ENCODE data around the gene NDC80. TPM values are rescaled to one million over a fixed set of nuclear protein-coding genes. Genes with fewer than 3 reads are reported as not detected.

Gene NDC80
- polyA plus RNA-seq, 2 donors, result 7.3 to 9.1 TPM

- H3K27ac ChIP-seq (ENCODE audit: low read depth in 2 of 2, low read length in 1 of 2), result no peak overlapping the region
Measured at GRCh38 chr18:2641638-2642037, 70.3 kb downstream of the NDC80 start.

GRCh38 chr18:2642771-2643170, 71.4 kb downstream of the NDC80 start:
- Histone ChIP-seq H3K9me3 (ENCODE audit: control insufficient read depth in 2 of 2, insufficient read depth in 1 of 2, low read depth in 1 of 2, low read length in 1 of 2) (no peaks in the 10 kb centered on the region), H3K4me3 (ENCODE audit: low read depth in 1 of 2, low read length in 2 of 2) (no peak overlapping the region), H3K36me3 (ENCODE audit: control insufficient read depth in 2 of 2, insufficient read depth in 2 of 2, low read length in 1 of 2) (no peaks in the 10 kb centered on the region), H3K27me3 (ENCODE audit: control insufficient read depth in 1 of 2, insufficient read depth in 2 of 2, low read length in 2 of 2) (no peaks in the 10 kb centered on the region), H3K4me1 (ENCODE audit: control insufficient read depth in 2 of 2, insufficient read depth in 2 of 2, low read length in 1 of 2) (no peaks in the 10 kb centered on the region), H3K27ac (ENCODE audit: low read depth in 2 of 2, low read length in 1 of 2) (no peak overlapping the region)
- WGBS, 2 donors, result 77 to 82% methylated on average over 1 of the region's 1 CpG

More at GRCh38 chr18:2641638-2642037, 70.3 kb downstream of the NDC80 start:
- no peaks in the 10 kb centered on the region for H3K36me3 ChIP-seq (ENCODE audit: control insufficient read depth in 2 of 2, insufficient read depth in 2 of 2, low read length in 1 of 2)
- 6 to 9% methylated on average over 2 of the region's 2 CpGs for WGBS, 2 donors
- no peaks in the 10 kb centered on the region for H3K4me1 ChIP-seq (ENCODE audit: control insufficient read depth in 2 of 2, insufficient read depth in 2 of 2, low read length in 1 of 2)
- no peaks in the 10 kb centered on the region for H3K9me3 ChIP-seq (ENCODE audit: control insufficient read depth in 2 of 2, insufficient read depth in 1 of 2, low read depth in 1 of 2, low read length in 1 of 2)
- H3K4me3 ChIP-seq (ENCODE audit: low read depth in 1 of 2, low read length in 2 of 2), result no peak overlapping the region
- H3K27me3 ChIP-seq (ENCODE audit: control insufficient read depth in 1 of 2, insufficient read depth in 2 of 2, low read length in 2 of 2), result no peaks in the 10 kb centered on the region

DNA sequence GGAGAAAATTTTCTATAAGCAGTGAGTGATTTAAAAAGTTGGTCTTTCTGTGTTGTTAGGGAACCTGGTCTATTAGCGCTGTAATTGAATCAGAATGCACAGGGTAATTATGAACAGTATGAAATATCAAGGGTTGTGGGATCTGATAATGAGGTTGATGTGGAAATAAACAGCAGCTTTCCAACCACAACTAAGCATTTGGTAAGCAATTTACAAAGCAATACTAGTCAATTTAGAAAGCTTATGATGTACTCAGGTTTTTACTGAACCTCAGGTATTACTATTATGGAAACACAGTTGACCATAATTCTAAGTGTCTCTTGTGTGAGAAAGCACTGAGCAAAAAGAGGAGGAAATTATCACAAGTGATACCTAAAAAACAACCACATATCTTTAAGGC, 73.2 kb downstream of the NDC80 start:
- Histone ChIP-seq H3K36me3 (ENCODE audit: control insufficient read depth in 2 of 2, insufficient read depth in 2 of 2, low read length in 1 of 2) (no peaks in the 10 kb centered on the region), H3K4me3 (ENCODE audit: low read depth in 1 of 2, low read length in 2 of 2) (no peak overlapping the region), H3K9me3 (ENCODE audit: control insufficient read depth in 2 of 2, insufficient read depth in 1 of 2, low read depth in 1 of 2, low read length in 1 of 2) (no peaks in the 10 kb centered on the region), H3K27me3 (ENCODE audit: control insufficient read depth in 1 of 2, insufficient read depth in 2 of 2, low read length in 2 of 2) (no peaks in the 10 kb centered on the region), H3K4me1 (ENCODE audit: control insufficient read depth in 2 of 2, insufficient read depth in 2 of 2, low read length in 1 of 2) (no peaks in the 10 kb centered on the region), H3K27ac (ENCODE audit: low read depth in 2 of 2, low read length in 1 of 2) (no peak overlapping the region)
- 84 to 94% methylated on average over 1 of the region's 1 CpG for WGBS, 2 donors

DNA sequence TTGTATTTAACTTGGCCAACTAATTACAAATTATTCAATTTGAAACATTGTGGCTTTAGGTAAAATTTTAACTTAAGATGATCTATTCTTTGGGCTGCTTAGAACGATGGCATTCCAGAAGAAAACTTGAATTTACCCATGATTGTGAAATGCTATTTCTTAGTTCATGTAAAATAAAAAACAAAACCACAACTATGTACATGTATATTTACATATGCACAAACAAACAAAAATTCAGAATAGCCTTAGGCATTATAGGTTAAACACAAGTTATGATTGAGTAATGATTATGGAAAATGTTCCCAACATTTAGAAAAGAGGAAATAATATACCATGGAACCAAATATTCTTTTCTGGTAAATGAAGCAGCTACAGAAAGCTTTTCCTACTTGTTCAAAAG, 80.6 kb downstream of the NDC80 start:
- Histone ChIP-seq H3K36me3 (ENCODE audit: control insufficient read depth in 2 of 2, insufficient read depth in 2 of 2, low read length in 1 of 2) (no peaks in the 10 kb centered on the region), H3K4me1 (ENCODE audit: control insufficient read depth in 2 of 2, insufficient read depth in 2 of 2, low read length in 1 of 2) (peaks cover 0 to 2% of the 10 kb centered on the region in 2 donors), H3K9me3 (ENCODE audit: control insufficient read depth in 2 of 2, insufficient read depth in 1 of 2, low read depth in 1 of 2, low read length in 1 of 2) (no peaks in the 10 kb centered on the region), H3K27me3 (ENCODE audit: control insufficient read depth in 1 of 2, insufficient read depth in 2 of 2, low read length in 2 of 2) (no peaks in the 10 kb centered on the region), H3K4me3 (ENCODE audit: low read depth in 1 of 2, low read length in 2 of 2) (no peak overlapping the region), H3K27ac (ENCODE audit: low read depth in 2 of 2, low read length in 1 of 2) (no peak overlapping the region)
- WGBS, 2 donors, result 86 to 89% methylated on average over 1 of the region's 1 CpG

GRCh38 chr18:2653467-2653866, 82.1 kb downstream of the NDC80 start:
- no peaks in the 10 kb centered on the region for H3K36me3 ChIP-seq (ENCODE audit: control insufficient read depth in 2 of 2, insufficient read depth in 2 of 2, low read length in 1 of 2)
- H3K4me1 ChIP-seq (ENCODE audit: control insufficient read depth in 2 of 2, insufficient read depth in 2 of 2, low read length in 1 of 2), result peaks cover 0 to 2% of the 10 kb centered on the region in 2 donors
- no peaks in the 10 kb centered on the region for H3K27me3 ChIP-seq (ENCODE audit: control insufficient read depth in 1 of 2, insufficient read depth in 2 of 2, low read length in 2 of 2)
- H3K27ac ChIP-seq (ENCODE audit: low read depth in 2 of 2, low read length in 1 of 2), result no peak overlapping the region
- no peak overlapping the region for H3K4me3 ChIP-seq (ENCODE audit: low read depth in 1 of 2, low read length in 2 of 2)
- 82 to 83% methylated on average over 4 of the region's 4 CpGs for WGBS, 2 donors
- no peaks in the 10 kb centered on the region for H3K9me3 ChIP-seq (ENCODE audit: control insufficient read depth in 2 of 2, insufficient read depth in 1 of 2, low read depth in 1 of 2, low read length in 1 of 2)

DNA sequence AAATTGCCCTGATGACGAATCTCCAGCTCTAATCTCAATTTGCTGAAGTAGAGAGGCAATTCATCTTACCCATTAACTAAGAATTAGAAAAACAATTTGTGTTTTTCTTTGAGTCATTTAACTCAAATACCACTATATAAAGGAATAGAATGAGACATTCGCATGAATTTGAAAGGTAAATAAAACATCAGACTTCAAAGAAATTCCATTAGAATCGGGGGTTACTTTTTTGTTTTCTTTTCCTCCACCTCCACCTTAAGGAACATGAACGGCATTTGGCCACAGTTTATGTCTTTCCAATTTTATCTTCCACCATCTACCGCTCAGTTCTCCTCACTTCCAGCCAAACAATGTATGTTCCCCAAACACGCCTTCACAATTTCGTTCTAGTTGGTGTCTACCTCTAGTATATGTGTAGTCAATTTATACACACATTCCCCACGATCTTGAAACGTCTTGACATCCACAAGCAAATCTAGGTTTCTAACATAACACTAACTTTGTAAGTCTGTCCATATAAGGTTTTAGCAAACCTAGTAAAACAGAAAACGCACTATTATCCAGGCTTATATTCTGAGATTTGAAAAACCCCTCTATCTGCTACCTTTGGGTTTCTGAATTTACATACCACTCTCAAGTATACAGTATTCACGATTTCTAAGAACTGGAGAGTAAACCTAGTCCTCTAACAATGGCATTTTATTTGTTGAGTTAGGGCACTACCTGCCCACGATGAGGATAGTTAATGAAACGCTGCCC, 83.0 kb downstream of the NDC80 start:
- H3K9me3 ChIP-seq (ENCODE audit: control insufficient read depth in 2 of 2, insufficient read depth in 1 of 2, low read depth in 1 of 2, low read length in 1 of 2), result no peaks in the 10 kb centered on the region
- H3K27me3 ChIP-seq (ENCODE audit: control insufficient read depth in 1 of 2, insufficient read depth in 2 of 2, low read length in 2 of 2), result no peaks in the 10 kb centered on the region
- WGBS, 2 donors, result 32 to 39% methylated on average over 13 of the region's 13 CpGs
- H3K36me3 ChIP-seq (ENCODE audit: control insufficient read depth in 2 of 2, insufficient read depth in 2 of 2, low read length in 1 of 2), result no peaks in the 10 kb centered on the region
- H3K27ac ChIP-seq (ENCODE audit: low read depth in 2 of 2, low read length in 1 of 2), result peak overlapping the region; percentile 97 to 98
- H3K4me1 ChIP-seq (ENCODE audit: control insufficient read depth in 2 of 2, insufficient read depth in 2 of 2, low read length in 1 of 2), result peaks cover 0 to 2% of the 10 kb centered on the region in 2 donors
- peak overlapping the region; percentile 73 to 89 for H3K4me3 ChIP-seq (ENCODE audit: low read depth in 1 of 2, low read length in 2 of 2)

GRCh38 chr18:2654928-2655177, 83.5 kb downstream of the NDC80 start:
- no peaks in the 10 kb centered on the region for H3K9me3 ChIP-seq (ENCODE audit: control insufficient read depth in 2 of 2, insufficient read depth in 1 of 2, low read depth in 1 of 2, low read length in 1 of 2)
- 0% methylated on average over 22 of the region's 22 CpGs for WGBS, 2 donors
- H3K27ac ChIP-seq (ENCODE audit: low read depth in 2 of 2, low read length in 1 of 2), result peak overlapping the region; percentile 97 to 98
- H3K4me1 ChIP-seq (ENCODE audit: control insufficient read depth in 2 of 2, insufficient read depth in 2 of 2, low read length in 1 of 2), result peaks cover 0 to 2% of the 10 kb centered on the region in 2 donors
- H3K4me3 ChIP-seq (ENCODE audit: low read depth in 1 of 2, low read length in 2 of 2), result peak overlapping the region; percentile 73 to 89
- H3K36me3 ChIP-seq (ENCODE audit: control insufficient read depth in 2 of 2, insufficient read depth in 2 of 2, low read length in 1 of 2), result no peaks in the 10 kb centered on the region
- no peaks in the 10 kb centered on the region for H3K27me3 ChIP-seq (ENCODE audit: control insufficient read depth in 1 of 2, insufficient read depth in 2 of 2, low read length in 2 of 2)

- WGBS, 2 donors, result 0% methylated on average over 54 to 100 of the region's 100 CpGs
- Histone ChIP-seq H3K4me1 (ENCODE audit: control insufficient read depth in 2 of 2, insufficient read depth in 2 of 2, low read length in 1 of 2) (peaks cover 0 to 2% of the 10 kb centered on the region in 2 donors), H3K9me3 (ENCODE audit: control insufficient read depth in 2 of 2, insufficient read depth in 1 of 2, low read depth in 1 of 2, low read length in 1 of 2) (no peaks in the 10 kb centered on the region), H3K4me3 (ENCODE audit: low read depth in 1 of 2, low read length in 2 of 2) (peak within 1 kb of the TSS; percentile 73 to 89), H3K27ac (ENCODE audit: low read depth in 2 of 2, low read length in 1 of 2) (peak within 1 kb of the TSS; percentile 97 to 98), H3K36me3 (ENCODE audit: control insufficient read depth in 2 of 2, insufficient read depth in 2 of 2, low read length in 1 of 2) (no peaks in the 10 kb centered on the region), H3K27me3 (ENCODE audit: control insufficient read depth in 1 of 2, insufficient read depth in 2 of 2, low read length in 2 of 2) (no peaks in the 10 kb centered on the region)
Measured at GRCh38 chr18:2655178-2655953, 84.0 kb downstream of the NDC80 start, which contains the start of gene SMCHD1. TSS of gene SMCHD1 (plus strand) at chr18:2655726. CDS start at chr18:2656076, 350 bp downstream.

GRCh38 chr18:2655954-2656236, 84.5 kb downstream of the NDC80 start:
- H3K36me3 ChIP-seq (ENCODE audit: control insufficient read depth in 2 of 2, insufficient read depth in 2 of 2, low read length in 1 of 2), result peaks cover 0 to under 1% of the 10 kb centered on the region in 2 donors
- WGBS, 2 donors, result 0 to 1% methylated on average over 30 to 37 of the region's 37 CpGs
- no peaks in the 10 kb centered on the region for H3K9me3 ChIP-seq (ENCODE audit: control insufficient read depth in 2 of 2, insufficient read depth in 1 of 2, low read depth in 1 of 2, low read length in 1 of 2)
- peak overlapping the region; percentile 97 to 98 for H3K27ac ChIP-seq (ENCODE audit: low read depth in 2 of 2, low read length in 1 of 2)
- H3K4me1 ChIP-seq (ENCODE audit: control insufficient read depth in 2 of 2, insufficient read depth in 2 of 2, low read length in 1 of 2), result peaks cover 0 to 2% of the 10 kb centered on the region in 2 donors
- peak overlapping the region; percentile 73 to 89 for H3K4me3 ChIP-seq (ENCODE audit: low read depth in 1 of 2, low read length in 2 of 2)
- H3K27me3 ChIP-seq (ENCODE audit: control insufficient read depth in 1 of 2, insufficient read depth in 2 of 2, low read length in 2 of 2), result no peaks in the 10 kb centered on the region

All from esophagus (tissue), 2 donors.